Mucosa of gallbladder (tissue), 1 donor: Measurements from ENCODE around the gene FABP1. TPM values are rescaled to one million over a fixed set of nuclear protein-coding genes. Genes with fewer than 3 reads are reported as not detected.

Experiments
- DNase-seq: peaks from one replicate; pipeline ENCODE4 v3.0.0-alpha.2; 2020; ENCODE audit warnings: low spot score
- total RNA-seq: library from RNA; stranded (reverse); gene quantifications from one replicate; pipeline ENCODE4 v1.2.1, GENCODE V29; 2021
- donor health status: DM: no; HTN: no; CAD: no.

Gene FABP1
- 1.5 TPM for total RNA-seq

DNA sequence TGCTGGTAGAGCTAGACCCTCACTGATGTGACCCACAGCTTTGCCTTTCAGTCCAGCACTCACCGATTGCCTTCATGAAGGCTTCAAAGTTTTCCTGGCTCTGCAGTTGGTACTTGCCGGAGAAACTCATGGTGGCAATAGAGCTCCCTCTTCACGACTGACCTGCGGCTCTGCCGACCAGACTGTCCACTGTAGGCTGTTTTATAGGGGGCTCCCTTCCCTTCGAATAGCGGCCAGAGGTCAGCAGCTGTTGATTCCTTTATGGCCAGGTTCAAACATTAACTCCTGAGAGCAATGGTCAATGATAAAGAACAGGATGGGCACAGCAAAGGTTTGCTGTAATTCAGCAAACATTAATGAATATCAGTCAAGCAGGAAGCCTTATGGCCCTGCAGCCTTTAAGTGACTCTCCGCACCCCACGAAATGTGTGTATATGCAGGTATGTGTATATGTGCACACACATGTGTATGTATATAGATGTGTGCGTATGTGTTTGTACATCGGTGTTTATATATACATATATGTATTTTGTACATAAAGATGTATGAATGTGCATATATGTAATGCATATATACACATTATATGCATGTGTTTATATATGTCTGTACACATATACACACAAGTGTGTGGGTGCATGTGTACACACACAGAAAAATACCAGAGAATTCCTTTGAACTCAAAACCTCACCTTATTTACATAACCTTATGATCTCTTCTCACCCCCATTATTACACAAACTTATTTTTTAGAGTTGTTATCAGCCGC is at the start of gene FABP1:
FABP1 (minus strand) TSS at position 175 of the 766 bp plus-strand sequence; CDS start at position 130, 45 bp downstream.
- DNase-seq = no peak

DNA sequence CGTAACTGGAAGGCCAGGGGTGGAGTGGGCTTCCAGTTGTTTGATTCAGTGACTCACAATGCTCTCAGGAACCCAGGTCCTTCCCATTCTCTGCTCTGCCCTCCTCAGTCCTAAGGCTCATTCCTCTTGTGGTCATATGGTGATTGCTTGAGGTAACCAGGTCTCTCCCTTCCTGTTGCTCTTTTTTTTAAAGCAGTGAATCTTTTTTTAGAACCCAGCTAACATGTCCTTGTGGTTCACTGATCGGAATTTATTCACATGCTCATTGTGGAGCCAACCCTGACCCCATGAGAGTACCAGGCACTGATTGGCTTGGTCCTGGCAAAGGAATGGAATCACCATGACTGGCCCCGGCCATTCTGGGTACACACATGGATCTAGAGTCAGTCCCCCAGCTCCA is 49.7 kb upstream of the FABP1 start:
- no peak for DNase-seq

DNA sequence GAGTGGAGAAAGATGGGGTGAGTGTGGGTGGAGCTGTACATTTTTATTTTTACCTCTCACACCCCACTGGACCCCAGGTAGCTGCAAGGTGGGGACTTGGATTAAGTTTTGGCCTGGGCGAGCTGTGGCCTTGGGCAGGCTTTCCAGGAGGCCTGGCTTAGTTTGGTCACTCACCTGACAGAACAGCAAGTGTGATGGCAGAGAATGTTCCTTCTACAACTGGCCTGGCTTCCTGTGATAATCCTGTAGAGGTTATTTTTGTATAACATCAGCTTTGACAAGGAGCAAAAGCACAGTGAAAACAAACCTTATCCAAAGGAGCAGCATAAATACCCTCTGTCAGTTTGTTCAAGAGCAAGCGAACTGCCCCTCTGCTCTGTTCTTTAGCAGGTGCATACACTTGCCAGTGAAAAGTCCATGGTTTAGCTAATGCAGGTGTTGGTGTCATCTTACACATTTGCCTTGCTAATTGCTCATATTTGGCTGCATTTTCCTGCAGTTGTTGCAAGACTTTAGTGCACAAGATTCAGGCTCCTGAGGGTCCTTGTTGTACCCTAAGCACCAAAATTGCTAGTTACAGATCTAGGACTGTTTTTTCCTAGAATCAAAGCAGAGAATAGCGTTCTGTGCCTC is 48.6 kb upstream of the FABP1 start:
- no peak for DNase-seq

DNA sequence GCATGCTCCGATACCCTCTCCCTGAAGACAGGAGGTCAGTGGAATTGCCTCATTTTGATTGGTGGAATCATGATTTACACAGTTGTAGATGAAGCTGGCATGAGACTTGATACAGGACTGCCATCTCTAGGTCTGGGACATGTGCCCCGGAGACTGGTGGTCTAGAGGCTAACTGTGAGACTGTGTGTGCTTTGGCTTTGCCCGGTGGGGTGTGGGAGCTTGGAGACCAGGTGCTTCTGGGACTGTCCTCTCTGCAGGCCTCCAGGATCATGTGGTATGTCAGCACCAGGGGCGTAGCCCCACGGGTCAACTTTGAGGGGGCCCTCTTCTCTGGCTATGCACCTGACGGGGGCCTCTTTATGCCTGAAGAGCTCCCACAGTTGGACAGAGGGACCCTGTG is 45.0 kb upstream of the FABP1 start:
- no peak for DNase-seq

DNA sequence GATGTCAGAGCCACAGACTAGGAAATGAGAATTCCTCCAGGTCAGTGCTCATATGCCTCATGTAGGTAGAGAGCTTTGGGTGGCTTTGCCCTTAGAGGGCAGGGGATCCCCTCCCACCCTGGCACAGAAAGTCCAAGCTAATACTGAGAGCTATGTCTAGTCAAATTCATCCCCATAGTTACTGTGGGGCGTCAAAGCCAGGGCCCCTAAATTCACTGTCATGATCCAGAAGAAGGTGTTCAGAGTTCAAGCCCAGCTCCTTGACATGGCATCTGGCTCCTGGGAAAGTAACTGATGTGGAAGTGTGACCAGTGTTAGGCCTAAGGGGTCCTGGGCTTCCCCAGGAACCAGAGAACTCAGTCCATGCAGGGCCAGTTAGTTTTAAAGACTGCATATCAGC is 44.1 kb upstream of the FABP1 start:
- DNase-seq = no peak

DNA sequence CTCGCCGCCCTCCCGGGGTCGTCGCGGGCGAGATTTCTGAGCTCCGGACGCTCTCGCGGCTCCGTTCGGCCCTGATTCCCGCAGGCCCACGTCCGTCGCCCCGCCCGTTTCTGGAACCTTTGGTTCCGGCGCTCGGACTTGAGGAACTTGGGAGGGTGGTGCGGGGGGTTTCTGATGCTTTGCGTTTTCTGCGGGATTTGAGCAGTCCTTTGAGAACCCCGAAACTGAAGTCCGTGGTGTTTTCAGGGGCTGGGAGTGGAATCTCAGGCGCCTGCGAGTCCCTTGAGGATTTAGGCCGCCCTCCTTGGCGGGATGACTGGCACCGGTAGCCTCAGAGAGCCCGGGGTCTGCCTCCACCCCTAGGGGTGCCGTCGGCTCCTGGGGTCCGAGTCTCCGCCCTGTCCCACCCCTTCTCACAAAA is 42.6 kb upstream of the FABP1 start:
- DNase-seq = no peak

DNA sequence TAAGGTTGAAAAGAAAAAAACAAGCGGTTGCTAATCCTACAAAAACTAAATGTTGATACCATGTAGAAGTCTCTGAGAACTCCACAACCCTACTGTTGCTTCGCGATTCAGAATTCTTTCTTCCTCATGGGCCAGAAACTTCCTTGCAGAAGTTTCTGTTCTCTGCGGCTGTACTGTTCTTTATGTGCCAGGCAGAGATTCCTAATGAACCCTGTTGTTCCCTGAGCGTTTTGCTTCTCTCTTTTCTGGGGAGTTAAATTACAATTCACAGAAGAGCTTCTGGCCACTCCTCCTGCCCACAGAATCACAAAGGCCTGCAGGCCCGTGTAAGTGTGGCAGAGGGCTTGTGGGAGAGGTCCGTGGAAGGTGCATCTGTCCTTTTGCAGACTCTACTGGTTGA is 40.5 kb upstream of the FABP1 start:
- DNase-seq = no peak

DNA sequence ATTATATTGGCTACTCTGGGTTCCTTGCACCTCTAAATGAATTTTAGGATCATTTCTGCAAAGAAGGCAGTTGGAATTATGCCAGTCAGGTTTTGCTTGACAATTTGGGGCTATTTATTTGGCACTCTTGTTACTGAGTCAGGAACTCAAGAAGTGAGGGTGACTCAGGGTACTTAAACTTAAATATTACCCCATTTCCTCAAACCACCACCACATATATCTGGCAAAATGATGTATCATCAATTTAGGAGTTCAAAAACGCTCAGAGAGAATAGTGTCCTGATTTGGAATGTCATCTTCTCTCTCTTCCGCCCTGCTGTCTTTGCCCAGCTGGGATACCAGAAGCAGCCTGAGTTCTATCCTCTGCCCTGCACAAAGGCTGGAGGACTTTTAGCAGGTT is 39.9 kb upstream of the FABP1 start:
- no peak for DNase-seq

DNA sequence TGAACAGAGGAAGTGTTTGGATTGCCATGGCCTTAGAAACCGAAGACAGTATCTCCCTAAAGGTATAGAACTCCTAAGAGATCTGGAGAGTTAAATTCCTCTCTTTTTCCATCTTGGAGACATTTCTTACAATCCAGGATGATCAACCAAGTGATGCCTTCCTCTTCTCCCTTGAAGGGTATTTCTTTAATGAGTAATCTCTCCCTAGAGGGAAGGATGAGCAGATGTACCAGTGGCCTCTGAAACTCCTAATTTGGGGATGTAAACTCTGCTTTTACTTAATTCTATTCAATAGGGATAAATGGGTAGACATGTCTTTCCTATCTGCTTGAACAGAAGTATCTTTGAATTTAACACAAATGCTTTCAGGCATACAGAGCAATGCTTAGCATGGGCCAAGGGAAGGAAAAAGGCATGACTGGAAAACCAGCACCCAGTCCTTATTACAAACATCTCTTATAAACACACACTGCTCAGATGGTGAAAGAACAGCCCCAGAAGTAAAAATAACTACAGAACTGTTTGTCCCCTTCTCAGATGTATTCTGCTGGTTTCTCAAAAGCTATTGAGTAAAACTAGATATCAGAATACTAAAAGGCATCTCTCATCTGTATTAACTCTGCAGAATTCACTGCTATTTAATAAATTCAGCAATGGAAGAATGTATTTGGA is 37.6 kb upstream of the FABP1 start:
- no peak for DNase-seq

DNA sequence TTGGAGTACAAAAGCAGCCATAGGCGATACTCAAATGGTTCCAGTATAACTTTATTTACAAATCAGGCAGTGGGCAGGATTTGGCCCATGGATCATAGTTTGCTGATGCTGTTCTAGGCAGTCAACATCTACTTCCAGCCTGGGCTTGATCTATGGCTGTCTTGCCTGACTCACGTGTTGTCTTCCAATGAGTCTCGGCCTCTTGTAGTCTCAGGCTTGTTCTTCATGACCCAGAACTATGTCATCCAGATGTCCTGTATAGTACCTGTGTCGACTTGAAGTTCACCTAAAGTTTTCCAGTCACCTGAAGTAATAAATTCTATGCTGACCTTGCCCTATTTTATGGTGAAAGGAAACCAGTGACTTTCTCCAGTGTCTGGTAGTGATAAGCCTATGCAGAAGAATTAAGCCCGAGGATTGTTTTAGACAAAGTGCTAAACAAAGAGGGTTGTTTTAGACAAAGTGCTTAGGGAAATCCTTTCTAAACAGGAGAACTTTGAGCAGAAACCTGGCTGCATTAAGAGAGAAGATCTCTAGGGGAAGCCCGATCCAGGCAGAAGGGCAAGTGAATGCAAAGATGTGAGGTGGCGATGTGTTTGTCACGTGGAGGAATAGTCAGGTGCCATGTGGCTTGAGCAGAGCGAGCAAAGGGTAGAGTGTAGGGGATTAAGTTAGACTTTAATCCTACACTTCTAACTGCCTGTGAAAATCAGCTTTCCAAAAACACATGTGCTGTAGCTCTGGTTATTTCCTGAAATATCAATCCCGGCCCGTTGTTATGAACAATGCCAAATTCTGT is 33.8 kb upstream of the FABP1 start:
- DNase-seq = no peak

DNA sequence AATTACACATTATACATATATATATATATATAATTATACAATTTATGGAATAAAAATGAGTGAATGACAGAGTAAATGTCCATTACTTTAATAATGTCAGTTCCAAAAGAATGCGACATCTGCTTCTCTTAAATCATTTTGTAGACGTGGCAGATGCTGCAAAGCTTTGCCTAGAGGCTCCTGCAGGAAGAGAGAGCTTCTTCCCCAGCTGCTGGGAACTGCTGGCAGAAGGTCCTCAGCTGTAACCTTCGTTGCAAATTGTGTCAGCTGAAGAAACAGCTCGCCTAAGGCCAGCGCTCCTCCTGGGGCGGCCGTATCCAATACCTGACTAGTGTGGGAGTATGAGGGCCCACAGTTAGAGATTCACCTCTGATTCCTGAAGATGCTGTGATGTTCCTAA is 32.7 kb upstream of the FABP1 start:
- no peak for DNase-seq

DNA sequence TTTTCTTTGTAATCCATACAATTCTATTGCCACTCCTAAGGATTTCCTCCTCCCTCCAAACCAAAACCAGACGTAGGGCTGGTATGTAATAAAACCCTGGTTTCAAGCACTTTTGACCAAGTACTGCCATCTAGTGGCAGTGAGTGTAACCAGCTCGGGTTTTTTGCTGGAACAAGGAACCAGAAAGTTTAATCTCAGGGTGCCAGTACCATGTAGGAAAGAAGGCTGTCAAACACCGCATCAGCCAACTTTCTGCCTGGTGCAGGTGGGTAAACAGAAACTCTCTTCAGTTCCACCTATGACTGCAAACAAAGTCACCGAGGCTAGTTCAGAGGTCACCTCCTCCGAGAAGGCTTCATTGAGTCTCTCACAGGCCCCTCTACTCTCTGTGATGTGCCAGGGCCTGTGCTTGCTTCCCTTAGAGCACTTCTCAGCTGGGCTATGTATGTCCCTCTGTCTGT is 32.1 kb upstream of the FABP1 start:
- peak; percentile 67 for DNase-seq

DNA sequence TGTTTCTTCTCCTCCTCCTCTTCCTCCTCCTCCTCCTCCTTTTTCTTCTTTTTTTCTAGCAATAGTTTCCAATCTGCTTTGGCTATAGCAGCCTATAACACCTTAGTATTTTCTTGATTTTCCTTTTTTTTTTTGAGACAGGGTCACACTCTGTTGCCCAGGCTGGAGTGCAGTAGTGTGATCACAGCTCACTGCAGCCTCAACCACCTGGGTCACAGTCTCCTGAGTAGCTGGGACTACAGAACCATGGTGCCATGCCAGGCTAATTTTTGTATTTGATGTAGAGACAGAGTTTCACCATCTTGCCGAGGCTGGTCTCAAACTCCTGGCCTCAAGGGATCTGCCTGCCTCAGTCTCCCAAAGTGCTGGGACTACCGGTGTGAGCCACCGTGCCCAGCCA is 31.6 kb upstream of the FABP1 start:
- DNase-seq = no peak

DNA sequence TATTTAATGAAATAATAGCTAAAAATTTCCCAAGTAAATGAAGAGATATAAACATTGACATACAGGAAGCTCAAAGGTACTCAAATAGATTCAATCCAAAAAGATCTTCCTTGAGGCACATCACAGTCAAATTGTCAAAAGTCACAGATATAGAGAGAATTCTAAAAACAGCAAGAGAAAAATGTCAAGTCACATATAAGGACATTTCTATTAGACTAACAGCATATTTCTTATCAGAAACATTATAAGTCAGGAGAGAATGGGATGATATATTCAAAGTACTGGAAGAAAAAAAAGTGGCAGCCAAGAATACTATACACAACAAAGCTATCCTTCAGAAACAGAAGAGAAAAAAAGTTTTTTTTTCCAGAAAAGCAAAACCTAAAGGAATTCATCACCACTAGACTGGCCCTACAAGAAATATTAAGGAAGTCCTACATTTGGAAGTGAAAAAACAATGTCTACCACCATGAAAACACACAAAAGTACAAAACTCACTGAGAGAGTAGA is 21.1 kb upstream of the FABP1 start:
- no peak for DNase-seq

DNA sequence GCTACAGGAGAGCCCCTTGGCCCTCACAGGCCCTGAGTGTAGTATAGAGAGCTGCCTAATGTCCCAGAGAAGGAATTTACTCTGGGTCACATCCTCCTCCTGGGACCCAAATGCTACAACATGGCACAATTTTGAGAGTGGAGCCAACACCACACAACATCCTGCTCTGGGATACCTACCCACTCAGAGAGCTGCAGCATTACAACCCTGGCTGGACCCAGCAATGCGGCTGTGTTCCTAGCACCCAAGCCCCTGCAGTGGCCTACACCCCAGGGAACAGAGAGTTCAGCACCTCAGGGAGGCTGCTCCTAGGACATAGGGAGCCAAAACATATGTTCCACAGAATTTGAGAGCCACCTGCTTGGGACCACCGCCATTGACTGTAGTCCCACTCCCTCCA is 19.3 kb upstream of the FABP1 start:
- DNase-seq = no peak

DNA sequence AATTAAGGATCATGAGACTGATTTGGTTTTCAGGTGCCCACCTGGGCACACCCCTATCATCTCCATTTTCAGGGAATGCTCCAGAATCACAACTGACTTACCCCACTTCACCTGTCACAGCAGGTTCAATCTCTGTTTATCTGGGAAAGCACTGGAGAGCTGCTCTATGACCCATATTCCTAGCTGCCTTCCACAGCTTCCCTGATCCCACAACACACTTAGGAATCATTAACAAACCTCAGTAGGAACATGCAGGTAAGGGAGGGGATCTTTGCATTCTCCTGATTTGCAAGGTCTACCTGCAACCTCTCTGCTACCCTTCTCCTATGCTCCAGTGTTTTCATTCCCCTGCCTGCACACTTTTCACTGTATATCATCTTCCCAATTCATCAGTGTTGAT is 18.7 kb upstream of the FABP1 start:
- no peak for DNase-seq

DNA sequence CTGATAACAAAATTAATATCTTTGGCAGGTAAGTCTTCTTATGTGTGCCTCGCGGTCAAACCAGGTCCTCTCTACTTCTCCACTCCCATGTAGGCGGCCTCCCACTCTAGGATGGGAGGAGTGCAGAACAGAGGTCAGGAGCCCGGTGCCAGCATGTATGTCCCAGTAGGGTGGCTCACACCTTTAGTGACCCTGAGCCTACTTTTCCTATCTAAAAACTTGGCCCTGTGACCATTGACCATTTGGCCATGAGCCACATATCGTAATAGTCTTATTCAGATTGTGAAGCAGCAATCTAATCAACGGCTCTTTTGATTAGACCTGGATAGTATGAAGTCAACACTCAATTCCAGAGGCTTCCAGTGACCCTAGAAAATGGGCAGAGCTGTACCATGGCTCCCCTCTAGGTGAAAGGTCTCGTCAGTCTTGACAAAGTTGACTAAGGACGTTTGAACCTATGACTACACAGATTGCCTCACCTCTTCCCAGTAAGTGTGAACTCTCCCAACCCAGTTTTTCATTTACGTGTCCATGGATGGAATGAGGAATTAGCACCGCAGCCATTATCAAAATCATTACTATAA is 17.1 kb upstream of the FABP1 start:
- no peak for DNase-seq

DNA sequence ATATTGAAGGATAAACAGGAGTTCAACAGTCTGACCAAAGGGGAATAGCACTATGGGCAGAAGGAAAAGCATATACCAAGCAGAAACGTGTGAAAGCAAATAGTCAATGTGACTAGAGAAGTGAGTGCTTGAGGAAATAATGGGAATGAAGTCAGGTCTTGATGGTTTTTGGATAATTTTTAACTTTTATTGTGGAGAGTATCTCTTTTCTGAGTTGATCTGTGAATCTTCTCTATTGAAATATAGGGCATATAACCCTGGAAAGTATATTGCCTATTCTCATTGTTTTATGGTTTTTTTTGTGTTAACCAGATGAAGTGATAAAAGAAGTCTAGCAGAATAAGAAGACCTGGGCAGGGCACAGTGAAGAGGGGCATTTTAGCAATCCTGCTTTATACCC is 16.4 kb upstream of the FABP1 start:
- no peak for DNase-seq

DNA sequence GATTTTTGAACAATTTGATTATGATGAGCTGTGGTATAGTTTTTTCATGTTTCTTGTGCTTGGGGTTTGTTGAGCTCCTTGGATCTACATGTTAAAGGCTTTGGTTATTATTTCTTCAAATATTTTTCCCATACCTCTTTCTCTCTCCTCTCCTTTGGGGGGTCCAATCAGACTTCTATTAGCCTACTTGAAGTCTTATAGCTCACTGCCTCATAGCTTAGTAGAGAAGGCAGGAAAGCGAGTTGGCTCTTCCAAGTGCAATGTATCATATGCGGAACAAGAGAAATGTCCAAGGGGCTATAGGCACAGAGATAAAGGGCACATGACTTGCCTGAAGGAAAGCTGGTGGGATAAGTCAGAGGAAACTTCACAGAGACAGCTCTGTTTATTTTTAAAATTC is 14.1 kb upstream of the FABP1 start:
- DNase-seq = no peak

DNA sequence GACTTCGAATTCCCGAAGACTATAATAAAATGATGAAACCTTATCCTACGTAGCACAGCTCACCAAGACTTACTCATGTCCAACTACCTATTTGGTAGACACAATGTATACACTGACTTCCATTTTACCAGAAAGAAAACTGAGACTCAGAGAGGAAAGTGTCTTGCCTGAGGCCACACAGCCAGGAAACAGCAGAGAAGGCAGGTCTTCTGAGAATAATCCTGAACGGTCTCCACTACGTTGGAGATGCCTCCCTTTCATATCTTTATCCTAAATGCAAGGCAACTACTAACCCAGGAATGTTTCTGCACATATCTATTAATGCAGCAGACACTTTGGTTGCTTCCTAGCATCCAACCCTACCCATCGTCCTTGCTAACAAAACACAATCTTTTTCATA is 11.9 kb upstream of the FABP1 start:
- no peak for DNase-seq

DNA sequence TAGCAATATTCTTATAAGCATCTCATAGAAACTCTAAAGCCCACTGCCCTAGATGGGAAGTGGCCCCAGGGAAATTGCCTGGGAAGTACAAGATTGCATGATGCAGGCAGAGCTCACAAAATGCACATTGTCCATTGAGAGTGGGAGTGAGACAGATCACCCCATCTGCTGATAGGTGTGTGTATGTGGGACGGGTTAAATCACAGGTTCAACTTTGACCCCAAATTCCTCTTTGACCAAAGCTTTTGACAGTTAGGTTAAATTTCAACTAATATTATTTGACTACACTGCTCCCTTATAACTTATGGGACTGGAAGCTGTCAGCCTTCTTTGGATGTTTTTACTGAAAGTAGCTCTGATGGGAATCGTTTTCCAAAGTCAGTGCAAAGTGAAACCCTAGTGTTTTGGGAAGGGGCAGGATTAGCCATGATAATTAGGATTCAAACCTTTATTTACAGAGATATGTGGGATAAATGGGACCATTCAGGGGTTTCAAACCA is 11.4 kb upstream of the FABP1 start:
- no peak for DNase-seq
